Neural progenitor cell (in vitro differentiated cells): ENCODE data around the gene PRIMA1. TPM values are rescaled to one million over a fixed set of nuclear protein-coding genes. Genes with fewer than 3 reads are reported as not detected.

Experiments used
- DNase-seq: peaks from one replicate; pipeline ENCODE4 v3.0.0-alpha.2; 2016; ENCODE audit warnings: low spot score
- H2AFZ ChIP-seq: fragments of 200-600 bp; sonication (generic); replicated peaks from 2 replicates; pipeline ENCODE4 v1.6.1; 2016; ENCODE audit warnings: antibody characterized with exemption
- H3F3A ChIP-seq: fragments of 200-600 bp; sonication (generic); 2 replicates; pipeline ENCODE4 v1.6.1; 2016; ENCODE audit warnings: antibody characterized with exemption, low read depth
- H3K27ac ChIP-seq: fragments of 200-600 bp; sonication (generic); 2 replicates; pipeline ENCODE4 v1.5.1; 2016; ENCODE audit warnings: mild to moderate bottlenecking
- H3K27me3 ChIP-seq: fragments of 200-600 bp; sonication (generic); 2 replicates; pipeline ENCODE4 v1.6.1; 2016; ENCODE audit warnings: mild to moderate bottlenecking, moderate library complexity
- H3K36me3 ChIP-seq: fragments of 200-600 bp; sonication (generic); 2 replicates; pipeline ENCODE4 v1.5.1; 2016
- H3K4me1 ChIP-seq: fragments of 200-600 bp; sonication (generic); 2 replicates; pipeline ENCODE4 v1.6.1; 2016; ENCODE audit warnings: mixed run types
- H3K4me2 ChIP-seq: fragments of 200-600 bp; sonication (generic); 2 replicates; pipeline ENCODE4 v1.6.1; 2016
- H3K4me3 ChIP-seq: fragments of 200-600 bp; sonication (generic); 2 replicates; pipeline ENCODE4 v1.5.1; 2016
- H3K79me2 ChIP-seq: fragments of 200-600 bp; sonication (generic); 2 replicates; pipeline ENCODE4 v1.6.1; 2016; ENCODE audit warnings: low read depth
- H3K9ac ChIP-seq: fragments of 200-600 bp; sonication (generic); 2 replicates; pipeline ENCODE4 v1.6.1; 2016
- H3K9me3 ChIP-seq: fragments of 200-600 bp; sonication (generic); 2 replicates; pipeline ENCODE4 v1.5.1; 2016; ENCODE audit warnings: low read depth
- H4K20me1 ChIP-seq: fragments of 200-600 bp; sonication (generic); 2 replicates; pipeline ENCODE4 v1.6.1; 2016; ENCODE audit warnings: low read depth
- H3K27ac Mint-ChIP-seq: 3 replicates; pipeline ENCODE4 v1.8.0; 2021; ENCODE audit warnings: mixed read lengths
- H3K27me3 Mint-ChIP-seq: 2 replicates; pipeline ENCODE4 v1.8.0; 2022; ENCODE audit warnings: low read depth, mild to moderate bottlenecking, inconsistent platforms, moderate library complexity, mixed read lengths; ENCODE audit not compliant: insufficient read depth
- H3K36me3 Mint-ChIP-seq: 3 replicates; pipeline ENCODE4 v1.8.0; 2021; ENCODE audit warnings: mixed read lengths
- H3K4me1 Mint-ChIP-seq: 3 replicates; pipeline ENCODE4 v1.8.0; 2021; ENCODE audit warnings: mixed read lengths
- H3K4me3 Mint-ChIP-seq: 3 replicates; pipeline ENCODE4 v1.8.0; 2021; ENCODE audit warnings: mild to moderate bottlenecking, moderate library complexity, mixed read lengths
- H3K9me3 Mint-ChIP-seq: 3 replicates; pipeline ENCODE4 v1.8.0; 2020; ENCODE audit warnings: mixed read lengths
- CTCF ChIP-seq: fragments of 200-600 bp; sonication (generic); IDR thresholded peaks from 2 replicates; pipeline ENCODE4 v1.5.1; 2017; ENCODE audit warnings: antibody characterized with exemption, mild to moderate bottlenecking
- EZH2 ChIP-seq: fragments of 200-600 bp; sonication (generic); IDR thresholded peaks from 2 replicates; pipeline ENCODE4 v1.6.1; 2017; ENCODE audit warnings: antibody characterized with exemption, mild to moderate bottlenecking, moderate library complexity
- EZH2phosphoT487 ChIP-seq: fragments of 200-600 bp; sonication (generic); IDR thresholded peaks from 2 replicates; pipeline ENCODE4 v1.6.1; 2017; ENCODE audit warnings: antibody characterized with exemption
- total RNA-seq: library from RNA; depleted of rRNA; stranded (reverse); fragments of >200 nt; gene quantifications from 2 replicates; pipeline ENCODE4 v1.2.3, GENCODE V29; 2015; ENCODE audit warnings: low replicate concordance

Gene PRIMA1
- total RNA-seq, 1 donor from 2014 or later, result 2.8 TPM

GRCh38 chr14:93731753-93732152 lies 56.5 kb downstream of the PRIMA1 start:
- H3K27ac Mint-ChIP-seq, result no peak overlapping the region
- no peaks in the 10 kb centered on the region for H3K36me3 Mint-ChIP-seq
- Histone ChIP-seq H3K36me3 (no peaks in the 10 kb centered on the region), H3K4me2 (no peak overlapping the region), H3K9me3 (no peaks in the 10 kb centered on the region), H3K4me3 (no peak overlapping the region), H2AFZ (no peak overlapping the region), H3K79me2 (no peaks in the 10 kb centered on the region), H4K20me1 (no peaks in the 10 kb centered on the region), H3F3A (no peaks in the 10 kb centered on the region), H3K27me3 (no peaks in the 10 kb centered on the region), H3K4me1 (peaks cover 11% of the 10 kb centered on the region), H3K27ac (no peak overlapping the region), H3K9ac (no peak overlapping the region)
- H3K4me3 Mint-ChIP-seq, result no peak overlapping the region
- no peaks in the 10 kb centered on the region for H3K9me3 Mint-ChIP-seq
- no peak for TF ChIP-seq CTCF
- TF ChIP-seq EZH2, result no peak
- TF ChIP-seq EZH2phosphoT487, result no peak
- peaks cover 8% of the 10 kb centered on the region for H3K4me1 Mint-ChIP-seq
- H3K27me3 Mint-ChIP-seq, result peaks cover 5% of the 10 kb centered on the region
- no peak for DNase-seq

DNA sequence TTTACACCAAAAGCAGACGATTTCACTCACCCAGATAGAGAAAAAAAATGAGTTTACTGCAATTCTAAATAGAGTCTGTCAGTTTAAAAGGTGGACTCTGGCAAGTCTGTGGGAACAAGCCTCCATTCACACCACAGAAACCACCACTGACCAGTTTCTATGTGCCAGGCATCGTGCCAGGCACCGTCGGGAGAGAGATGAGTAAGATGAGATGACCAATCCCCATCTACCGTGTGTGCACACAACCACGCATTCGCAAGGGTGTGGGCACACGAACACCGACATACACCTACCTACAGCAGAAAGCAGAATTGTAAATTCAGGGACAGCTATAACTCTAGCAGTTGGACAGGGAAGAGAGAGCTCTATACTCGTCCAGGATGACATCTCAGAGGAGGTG lies 58.3 kb downstream of the PRIMA1 start:
- no peak overlapping the region for H3K9ac ChIP-seq
- no peak overlapping the region for H3K4me3 ChIP-seq
- H4K20me1 ChIP-seq, result no peaks in the 10 kb centered on the region
- H3K4me1 ChIP-seq, result peaks cover 11% of the 10 kb centered on the region
- Mint-ChIP-seq H3K4me1 (peaks cover 5% of the 10 kb centered on the region), H3K27me3 (peaks cover 11% of the 10 kb centered on the region), H3K36me3 (no peaks in the 10 kb centered on the region), H3K9me3 (no peaks in the 10 kb centered on the region), H3K27ac (peak overlapping the region; percentile 63), H3K4me3 (no peak overlapping the region)
- TF ChIP-seq EZH2phosphoT487, result no peak
- no peak for TF ChIP-seq CTCF
- no peak for TF ChIP-seq EZH2
- DNase-seq, result no peak
- no peaks in the 10 kb centered on the region for H3K79me2 ChIP-seq
- H3K27ac ChIP-seq, result no peak overlapping the region
- no peak overlapping the region for H2AFZ ChIP-seq
- H3K9me3 ChIP-seq, result no peaks in the 10 kb centered on the region
- no peaks in the 10 kb centered on the region for H3K27me3 ChIP-seq
- no peaks in the 10 kb centered on the region for H3F3A ChIP-seq
- H3K4me2 ChIP-seq, result no peak overlapping the region
- no peaks in the 10 kb centered on the region for H3K36me3 ChIP-seq

DNA sequence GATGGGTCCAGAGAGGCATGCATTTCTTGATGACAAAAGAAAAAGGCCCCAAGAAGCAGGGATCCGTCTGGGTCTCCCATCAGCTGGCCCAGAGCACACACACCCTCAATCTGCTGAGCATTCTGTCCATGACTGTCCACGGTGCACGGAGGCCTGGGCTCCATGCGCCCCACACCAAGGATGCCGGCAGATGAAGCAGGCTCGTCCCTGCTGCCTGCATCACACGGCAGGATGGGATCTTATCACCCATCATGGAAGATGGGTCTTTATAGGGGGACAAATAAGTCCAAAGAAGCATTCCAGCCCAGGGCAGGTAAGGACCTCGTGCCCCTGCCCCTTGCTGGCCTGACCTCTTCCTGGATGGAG lies 59.7 kb downstream of the PRIMA1 start:
- H3K27ac ChIP-seq, result no peak overlapping the region
- H3K27me3 ChIP-seq, result no peaks in the 10 kb centered on the region
- no peak for TF ChIP-seq EZH2phosphoT487
- no peak for TF ChIP-seq EZH2
- no peak for TF ChIP-seq CTCF
- no peak for DNase-seq
- H3K4me1 ChIP-seq, result peaks cover 6% of the 10 kb centered on the region
- H3K9ac ChIP-seq, result no peak overlapping the region
- no peak overlapping the region for H3K27ac Mint-ChIP-seq
- no peaks in the 10 kb centered on the region for H3F3A ChIP-seq
- peaks cover 13% of the 10 kb centered on the region for H3K27me3 Mint-ChIP-seq
- H3K36me3 ChIP-seq, result no peaks in the 10 kb centered on the region
- H2AFZ ChIP-seq, result no peak overlapping the region
- H3K4me3 Mint-ChIP-seq, result no peak overlapping the region
- peaks cover 3% of the 10 kb centered on the region for H3K4me1 Mint-ChIP-seq
- H3K79me2 ChIP-seq, result no peaks in the 10 kb centered on the region
- no peaks in the 10 kb centered on the region for H3K9me3 ChIP-seq
- no peaks in the 10 kb centered on the region for H3K9me3 Mint-ChIP-seq
- H4K20me1 ChIP-seq, result no peaks in the 10 kb centered on the region
- H3K4me2 ChIP-seq, result no peak overlapping the region
- H3K36me3 Mint-ChIP-seq, result no peaks in the 10 kb centered on the region
- no peak overlapping the region for H3K4me3 ChIP-seq
